ENCODE data around the gene KIF22.
"Not testable (repeated sequence)": the region's sequence is repeated elsewhere in the genome, so short reads cannot be mapped to it uniquely, and the experiment has no call there.

Gene KIF22

GRCh38 chr16:29826342-29826695, 35.8 kb downstream of the KIF22 start:
- H3K9me3 Mint-ChIP-seq: no peaks in the 10 kb centered on the region
- peaks cover 32% of the 10 kb centered on the region for H3K4me1 Mint-ChIP-seq
- H3K27ac Mint-ChIP-seq (ENCODE audit: low read depth): peak overlapping the region; percentile 84
- H3K36me3 Mint-ChIP-seq (ENCODE audit: insufficient read depth): peaks cover 20% of the 10 kb centered on the region
- DNase-seq (ENCODE audit: low spot score in 2 of 2) (no peak), ATAC-seq (replicated peaks; ENCODE audit: extremely low read depth, poor library complexity, severe bottlenecking) (no peak)
- peak overlapping the region; percentile 41 for H3K4me3 Mint-ChIP-seq
- H3K27me3 Mint-ChIP-seq: no peaks in the 10 kb centered on the region

GRCh38 chr16:29830774-29831173, 40.2 kb downstream of the KIF22 start:
- Mint-ChIP-seq H3K36me3 (ENCODE audit: insufficient read depth) (peaks cover 54% of the 10 kb centered on the region), H3K9me3 (no peaks in the 10 kb centered on the region), H3K27ac (ENCODE audit: low read depth) (peak overlapping the region; percentile 61), H3K4me1 (peaks cover 22% of the 10 kb centered on the region), H3K27me3 (no peaks in the 10 kb centered on the region), H3K4me3 (peak overlapping the region; percentile 31)
- no peak for DNase-seq (ENCODE audit: low spot score in 2 of 2)
- no peak for ATAC-seq (replicated peaks; ENCODE audit: extremely low read depth, poor library complexity, severe bottlenecking)

GRCh38 chr16:29831490-29831889, 40.9 kb downstream of the KIF22 start:
- DNase-seq (ENCODE audit: low spot score in 2 of 2): no peak
- no peak for ATAC-seq (replicated peaks; ENCODE audit: extremely low read depth, poor library complexity, severe bottlenecking)
- Mint-ChIP-seq H3K4me3 (no peak overlapping the region), H3K36me3 (ENCODE audit: insufficient read depth) (peaks cover 59% of the 10 kb centered on the region), H3K27ac (ENCODE audit: low read depth) (peak overlapping the region; percentile 61), H3K27me3 (no peaks in the 10 kb centered on the region), H3K4me1 (peaks cover 22% of the 10 kb centered on the region), H3K9me3 (no peaks in the 10 kb centered on the region)

GRCh38 chr16:29833219-29833618, 42.7 kb downstream of the KIF22 start:
- not testable (repeated sequence) for H3K27ac Mint-ChIP-seq (ENCODE audit: low read depth); H3K9me3 Mint-ChIP-seq
- H3K36me3 Mint-ChIP-seq (ENCODE audit: insufficient read depth): peaks cover 76% of the 10 kb centered on the region

GRCh38 chr16:29834079-29834478, 43.5 kb downstream of the KIF22 start:
- H3K4me1 Mint-ChIP-seq: peaks cover 14% of the 10 kb centered on the region
- DNase-seq (ENCODE audit: low spot score in 2 of 2) (no peak), ATAC-seq (replicated peaks; ENCODE audit: extremely low read depth, poor library complexity, severe bottlenecking) (no peak)
- H3K27me3 Mint-ChIP-seq: no peaks in the 10 kb centered on the region
- no peak overlapping the region for H3K4me3 Mint-ChIP-seq
- no peak overlapping the region for H3K27ac Mint-ChIP-seq (ENCODE audit: low read depth)
- peaks cover 80% of the 10 kb centered on the region for H3K36me3 Mint-ChIP-seq (ENCODE audit: insufficient read depth)
- no peaks in the 10 kb centered on the region for H3K9me3 Mint-ChIP-seq

More at GRCh38 chr16:29833219-29833618, 42.7 kb downstream of the KIF22 start:
- peaks cover 14% of the 10 kb centered on the region for H3K4me1 Mint-ChIP-seq
- not testable (repeated sequence) for ATAC-seq (replicated peaks; ENCODE audit: extremely low read depth, poor library complexity, severe bottlenecking); H3K4me3 Mint-ChIP-seq; DNase-seq (ENCODE audit: low spot score in 2 of 2); H3K27me3 Mint-ChIP-seq

GRCh38 chr16:29835926-29836325, 45.4 kb downstream of the KIF22 start:
- DNase-seq (ENCODE audit: low spot score in 2 of 2): no peak
- Mint-ChIP-seq H3K27ac (ENCODE audit: low read depth) (no peak overlapping the region), H3K4me3 (no peak overlapping the region), H3K27me3 (no peaks in the 10 kb centered on the region), H3K4me1 (peaks cover 6% of the 10 kb centered on the region), H3K36me3 (ENCODE audit: insufficient read depth) (peaks cover 89% of the 10 kb centered on the region), H3K9me3 (no peaks in the 10 kb centered on the region)
- no peak for ATAC-seq (replicated peaks; ENCODE audit: extremely low read depth, poor library complexity, severe bottlenecking)

- H3K9me3 Mint-ChIP-seq: no peaks in the 10 kb centered on the region
- H3K27ac Mint-ChIP-seq (ENCODE audit: low read depth): no peak overlapping the region
- ATAC-seq (replicated peaks; ENCODE audit: extremely low read depth, poor library complexity, severe bottlenecking): no peak
- DNase-seq (ENCODE audit: low spot score in 2 of 2): no peak
- H3K4me1 Mint-ChIP-seq: peaks cover 4% of the 10 kb centered on the region
- no peak overlapping the region for H3K4me3 Mint-ChIP-seq
- peaks cover 90% of the 10 kb centered on the region for H3K36me3 Mint-ChIP-seq (ENCODE audit: insufficient read depth)
- H3K27me3 Mint-ChIP-seq: no peaks in the 10 kb centered on the region
These were observed 46.1 kb downstream of the KIF22 start for GRCh38 chr16:29836623-29837022.

GRCh38 chr16:29837841-29838240, 47.3 kb downstream of the KIF22 start:
- no peak overlapping the region for H3K27ac Mint-ChIP-seq (ENCODE audit: low read depth)
- H3K4me1 Mint-ChIP-seq: no peaks in the 10 kb centered on the region
- H3K27me3 Mint-ChIP-seq: no peaks in the 10 kb centered on the region
- DNase-seq (ENCODE audit: low spot score in 2 of 2) (no peak), ATAC-seq (replicated peaks; ENCODE audit: extremely low read depth, poor library complexity, severe bottlenecking) (no peak)
- no peaks in the 10 kb centered on the region for H3K9me3 Mint-ChIP-seq
- H3K36me3 Mint-ChIP-seq (ENCODE audit: insufficient read depth): peaks cover 87% of the 10 kb centered on the region
- no peak overlapping the region for H3K4me3 Mint-ChIP-seq

GRCh38 chr16:29839822-29840221, 49.3 kb downstream of the KIF22 start:
- peaks cover 78% of the 10 kb centered on the region for H3K36me3 Mint-ChIP-seq (ENCODE audit: insufficient read depth)
- no peak for ATAC-seq (replicated peaks; ENCODE audit: extremely low read depth, poor library complexity, severe bottlenecking)
- H3K27ac Mint-ChIP-seq (ENCODE audit: low read depth): no peak overlapping the region

GRCh38 chr16:29840240-29840639, 49.7 kb downstream of the KIF22 start:
- peaks cover 1% of the 10 kb centered on the region for H3K4me1 Mint-ChIP-seq
- no peaks in the 10 kb centered on the region for H3K9me3 Mint-ChIP-seq
- H3K27ac Mint-ChIP-seq (ENCODE audit: low read depth): no peak overlapping the region
- H3K36me3 Mint-ChIP-seq (ENCODE audit: insufficient read depth): peaks cover 76% of the 10 kb centered on the region
- no peak for DNase-seq (ENCODE audit: low spot score in 2 of 2)
- H3K4me3 Mint-ChIP-seq: no peak overlapping the region
- no peaks in the 10 kb centered on the region for H3K27me3 Mint-ChIP-seq
- no peak for ATAC-seq (replicated peaks; ENCODE audit: extremely low read depth, poor library complexity, severe bottlenecking)

More at GRCh38 chr16:29839822-29840221, 49.3 kb downstream of the KIF22 start:
- Mint-ChIP-seq H3K27me3 (no peaks in the 10 kb centered on the region), H3K4me1 (no peaks in the 10 kb centered on the region), H3K4me3 (no peak overlapping the region), H3K9me3 (no peaks in the 10 kb centered on the region)
- no peak for DNase-seq (ENCODE audit: low spot score in 2 of 2)

GRCh38 chr16:29841631-29842030, 51.1 kb downstream of the KIF22 start:
- Mint-ChIP-seq H3K9me3 (no peaks in the 10 kb centered on the region), H3K4me1 (peaks cover 6% of the 10 kb centered on the region), H3K4me3 (no peak overlapping the region), H3K27ac (ENCODE audit: low read depth) (no peak overlapping the region), H3K27me3 (no peaks in the 10 kb centered on the region), H3K36me3 (ENCODE audit: insufficient read depth) (peaks cover 67% of the 10 kb centered on the region)
- DNase-seq (ENCODE audit: low spot score in 2 of 2): no peak
- no peak for ATAC-seq (replicated peaks; ENCODE audit: extremely low read depth, poor library complexity, severe bottlenecking)

GRCh38 chr16:29842732-29843346, 52.3 kb downstream of the KIF22 start:
- no peak overlapping the region for H3K27ac Mint-ChIP-seq (ENCODE audit: low read depth)
- H3K36me3 Mint-ChIP-seq (ENCODE audit: insufficient read depth): peaks cover 59% of the 10 kb centered on the region
- peaks cover 6% of the 10 kb centered on the region for H3K4me1 Mint-ChIP-seq
- ATAC-seq (replicated peaks; ENCODE audit: extremely low read depth, poor library complexity, severe bottlenecking) (no peak), DNase-seq (ENCODE audit: low spot score in 2 of 2) (no peak)
- H3K27me3 Mint-ChIP-seq: no peaks in the 10 kb centered on the region
- no peaks in the 10 kb centered on the region for H3K9me3 Mint-ChIP-seq
- H3K4me3 Mint-ChIP-seq: no peak overlapping the region

- H3K36me3 Mint-ChIP-seq (ENCODE audit: insufficient read depth): peaks cover 50% of the 10 kb centered on the region
- H3K27me3 Mint-ChIP-seq: no peaks in the 10 kb centered on the region
- DNase-seq (ENCODE audit: low spot score in 2 of 2) (no peak), ATAC-seq (replicated peaks; ENCODE audit: extremely low read depth, poor library complexity, severe bottlenecking) (no peak)
- no peak overlapping the region for H3K27ac Mint-ChIP-seq (ENCODE audit: low read depth)
- H3K4me1 Mint-ChIP-seq: peaks cover 11% of the 10 kb centered on the region
- no peak overlapping the region for H3K4me3 Mint-ChIP-seq
- H3K9me3 Mint-ChIP-seq: no peaks in the 10 kb centered on the region
These were observed 53.4 kb downstream of the KIF22 start for GRCh38 chr16:29843931-29844330.
